T-helper 1 cell treated with Interleukin-12 subunit alpha and Interleukin-12 subunit beta and Interleukin-4 antibody, amounts not matched to agents 30 μg/mL and 1 μg/mL, for 36 hours (primary cell): ENCODE measurements around the gene C22orf15.

Experiments used
- H3K27ac Mint-ChIP-seq: one replicate; pipeline ENCODE4 v1.8.0; 2021; ENCODE audit warnings: mild to moderate bottlenecking, mixed read lengths
- H3K27me3 Mint-ChIP-seq: one replicate; pipeline ENCODE4 v1.8.0; 2021; ENCODE audit warnings: low read depth, mixed read lengths
- H3K36me3 Mint-ChIP-seq: one replicate; pipeline ENCODE4 v1.8.0; 2021; ENCODE audit warnings: low read depth, mixed read lengths
- H3K4me1 Mint-ChIP-seq: one replicate; pipeline ENCODE4 v1.8.0; 2021; ENCODE audit warnings: low read depth, mixed read lengths
- H3K4me3 Mint-ChIP-seq: one replicate; pipeline ENCODE4 v1.8.0; 2021; ENCODE audit warnings: mild to moderate bottlenecking, moderate library complexity, mixed read lengths
- H3K9me3 Mint-ChIP-seq: one replicate; pipeline ENCODE4 v1.8.0; 2021; ENCODE audit warnings: mixed read lengths

Gene C22orf15

GRCh38 chr22:23801886-23802377 lies 39.1 kb downstream of the C22orf15 start:
- H3K4me1 Mint-ChIP-seq: no peaks in the 10 kb centered on the region
- no peak overlapping the region for H3K27ac Mint-ChIP-seq
- no peaks in the 10 kb centered on the region for H3K27me3 Mint-ChIP-seq
- no peak overlapping the region for H3K4me3 Mint-ChIP-seq
- no peaks in the 10 kb centered on the region for H3K9me3 Mint-ChIP-seq
- peaks cover 40% of the 10 kb centered on the region for H3K36me3 Mint-ChIP-seq

- peaks cover 45% of the 10 kb centered on the region for H3K36me3 Mint-ChIP-seq
- no peaks in the 10 kb centered on the region for H3K4me1 Mint-ChIP-seq
- no peak overlapping the region for H3K4me3 Mint-ChIP-seq
- H3K27me3 Mint-ChIP-seq: no peaks in the 10 kb centered on the region
- no peaks in the 10 kb centered on the region for H3K9me3 Mint-ChIP-seq
- no peak overlapping the region for H3K27ac Mint-ChIP-seq
These were observed 40.4 kb downstream of the C22orf15 start for GRCh38 chr22:23803001-23803819.

GRCh38 chr22:23804781-23805291 lies 42.0 kb downstream of the C22orf15 start:
- no peaks in the 10 kb centered on the region for H3K9me3 Mint-ChIP-seq
- H3K27me3 Mint-ChIP-seq: no peaks in the 10 kb centered on the region
- H3K27ac Mint-ChIP-seq: no peak overlapping the region
- no peaks in the 10 kb centered on the region for H3K4me1 Mint-ChIP-seq
- H3K4me3 Mint-ChIP-seq: no peak overlapping the region
- peaks cover 45% of the 10 kb centered on the region for H3K36me3 Mint-ChIP-seq

GRCh38 chr22:23806837-23807236 lies 44.0 kb downstream of the C22orf15 start:
- peaks cover 42% of the 10 kb centered on the region for H3K36me3 Mint-ChIP-seq
- no peak overlapping the region for H3K27ac Mint-ChIP-seq
- no peaks in the 10 kb centered on the region for H3K4me1 Mint-ChIP-seq
- H3K27me3 Mint-ChIP-seq: no peaks in the 10 kb centered on the region
- no peak overlapping the region for H3K4me3 Mint-ChIP-seq
- H3K9me3 Mint-ChIP-seq: no peaks in the 10 kb centered on the region

- no peaks in the 10 kb centered on the region for H3K4me1 Mint-ChIP-seq
- no peak overlapping the region for H3K27ac Mint-ChIP-seq
- H3K36me3 Mint-ChIP-seq: peaks cover 32% of the 10 kb centered on the region
- H3K4me3 Mint-ChIP-seq: no peak overlapping the region
- H3K27me3 Mint-ChIP-seq: no peaks in the 10 kb centered on the region
- no peaks in the 10 kb centered on the region for H3K9me3 Mint-ChIP-seq
These were observed 49.6 kb downstream of the C22orf15 start for GRCh38 chr22:23812378-23812777.
